GM12864 (cell line): ENCODE measurements around the gene PLA2G4C.

Source experiments
- DNase-seq: peaks from one replicate; pipeline ENCODE4 v3.0.0-alpha.2; 2011; ENCODE audit warnings: low read depth
- H3K4me3 ChIP-seq: 2 replicates; pipeline ENCODE4 v1.5.1; 2011; ENCODE audit warnings: mild to moderate bottlenecking, low read depth, low read length, control low read depth
- TF ChIP-seq, protein P1 (sequence below): IDR thresholded peaks from 2 replicates; pipeline ENCODE4 v1.5.1; 2011; ENCODE audit warnings: low read depth, mild to moderate bottlenecking, moderate library complexity, low read length, control low read depth, inconsistent platforms; ENCODE audit errors: missing control alignments

The PLA2G4C gene

DNA sequence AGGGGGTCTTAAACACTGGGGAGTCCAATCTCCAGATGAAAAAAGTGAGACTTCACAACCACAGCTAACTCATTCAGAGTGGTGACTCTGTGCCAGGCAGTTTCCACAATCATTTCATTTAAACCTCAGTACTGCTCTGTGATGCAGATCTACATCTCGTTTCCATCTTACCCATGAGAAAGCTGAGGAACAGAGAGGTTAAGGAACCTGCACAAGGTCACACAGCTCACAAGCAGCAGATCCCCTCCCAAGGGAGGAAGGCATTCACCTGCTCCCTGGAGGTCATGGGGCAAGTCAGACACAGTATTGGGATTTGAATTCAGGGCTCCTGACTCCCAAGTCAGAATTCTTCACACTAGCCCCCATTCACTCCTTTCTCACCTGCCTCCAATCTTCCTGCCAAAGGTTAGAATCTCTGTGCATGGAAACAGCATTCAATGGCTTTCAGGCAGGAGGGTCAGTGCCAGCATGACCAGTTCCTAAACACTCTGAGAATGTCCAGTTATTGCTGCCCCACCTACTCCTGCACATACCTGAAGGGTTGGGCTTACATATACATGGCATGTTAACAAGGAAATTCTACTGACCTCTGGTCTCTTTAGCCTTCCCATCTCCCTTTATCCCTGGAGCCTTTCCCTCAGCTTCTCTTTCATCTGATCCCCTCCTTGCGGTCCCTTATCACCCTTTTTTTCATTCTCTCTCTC, 68.6 kb downstream of the PLA2G4C start:
- no peak for DNase-seq
- no peak overlapping the region for H3K4me3 ChIP-seq
- TF ChIP-seq, protein P1, sequence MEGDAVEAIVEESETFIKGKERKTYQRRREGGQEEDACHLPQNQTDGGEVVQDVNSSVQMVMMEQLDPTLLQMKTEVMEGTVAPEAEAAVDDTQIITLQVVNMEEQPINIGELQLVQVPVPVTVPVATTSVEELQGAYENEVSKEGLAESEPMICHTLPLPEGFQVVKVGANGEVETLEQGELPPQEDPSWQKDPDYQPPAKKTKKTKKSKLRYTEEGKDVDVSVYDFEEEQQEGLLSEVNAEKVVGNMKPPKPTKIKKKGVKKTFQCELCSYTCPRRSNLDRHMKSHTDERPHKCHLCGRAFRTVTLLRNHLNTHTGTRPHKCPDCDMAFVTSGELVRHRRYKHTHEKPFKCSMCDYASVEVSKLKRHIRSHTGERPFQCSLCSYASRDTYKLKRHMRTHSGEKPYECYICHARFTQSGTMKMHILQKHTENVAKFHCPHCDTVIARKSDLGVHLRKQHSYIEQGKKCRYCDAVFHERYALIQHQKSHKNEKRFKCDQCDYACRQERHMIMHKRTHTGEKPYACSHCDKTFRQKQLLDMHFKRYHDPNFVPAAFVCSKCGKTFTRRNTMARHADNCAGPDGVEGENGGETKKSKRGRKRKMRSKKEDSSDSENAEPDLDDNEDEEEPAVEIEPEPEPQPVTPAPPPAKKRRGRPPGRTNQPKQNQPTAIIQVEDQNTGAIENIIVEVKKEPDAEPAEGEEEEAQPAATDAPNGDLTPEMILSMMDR, result no peak

DNA sequence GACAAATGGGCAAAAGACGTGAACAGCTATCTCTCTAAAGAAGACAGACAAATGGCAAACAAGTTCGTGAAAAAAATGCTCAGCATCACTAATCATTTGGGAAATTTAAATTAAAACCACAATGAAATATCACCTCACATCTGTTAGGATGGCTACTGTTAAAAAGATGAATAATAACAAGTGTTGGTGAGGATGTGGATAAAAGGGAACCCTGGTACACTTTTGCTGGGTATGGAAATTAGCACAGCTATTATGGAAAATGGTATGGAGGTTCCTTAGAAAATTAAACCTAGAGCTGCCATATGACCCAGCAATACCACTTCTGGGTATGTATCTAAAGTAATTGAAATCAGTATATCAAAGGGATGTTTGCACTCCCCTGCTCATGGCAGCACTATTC, 73.9 kb downstream of the PLA2G4C start:
- TF ChIP-seq, protein P1, result no peak
- DNase-seq, result no peak
- no peak overlapping the region for H3K4me3 ChIP-seq

DNA sequence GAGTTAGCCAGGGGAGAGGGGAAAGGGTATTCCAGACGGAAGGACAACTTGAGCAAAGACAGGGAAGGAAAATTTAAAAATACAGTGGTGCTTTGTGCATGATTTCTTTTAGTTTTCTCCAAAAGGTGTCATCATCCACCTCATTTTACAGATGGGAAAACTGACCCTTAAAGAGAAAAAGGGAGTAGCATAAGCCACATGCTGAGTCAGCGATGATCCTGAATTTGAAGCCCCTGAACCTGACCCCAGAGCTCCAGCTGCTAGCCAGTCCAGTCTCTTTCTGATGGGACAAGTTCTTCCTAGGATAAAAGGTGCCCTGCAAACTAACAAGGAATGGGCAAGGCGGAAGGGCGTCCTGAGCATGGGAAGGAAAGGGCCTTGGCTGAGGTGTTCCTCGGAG, 77.0 kb downstream of the PLA2G4C start:
- H3K4me3 ChIP-seq, result no peak overlapping the region
- TF ChIP-seq, protein P1, result no peak
- no peak for DNase-seq

DNA sequence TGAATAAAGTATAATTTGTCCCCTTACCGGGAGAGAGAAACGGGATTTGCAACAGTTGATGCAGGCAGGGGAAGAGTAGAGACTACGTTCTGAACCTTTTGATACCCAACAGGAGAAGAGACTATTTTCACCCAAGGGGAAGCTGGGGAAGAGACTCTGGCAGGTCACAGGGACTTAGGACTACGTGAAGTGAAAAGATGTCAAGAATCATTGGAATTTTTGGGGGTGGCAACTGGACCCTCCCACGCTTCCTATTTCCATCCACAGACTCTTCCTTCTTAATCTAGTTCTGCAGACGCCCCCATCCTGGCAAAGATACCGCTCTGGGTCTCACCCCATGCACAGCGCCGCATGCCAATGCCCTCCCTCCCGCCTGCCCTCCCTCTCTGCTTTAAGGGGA, 80.5 kb downstream of the PLA2G4C start:
- no peak for DNase-seq
- TF ChIP-seq, protein P1, result no peak
- H3K4me3 ChIP-seq, result no peak overlapping the region

DNA sequence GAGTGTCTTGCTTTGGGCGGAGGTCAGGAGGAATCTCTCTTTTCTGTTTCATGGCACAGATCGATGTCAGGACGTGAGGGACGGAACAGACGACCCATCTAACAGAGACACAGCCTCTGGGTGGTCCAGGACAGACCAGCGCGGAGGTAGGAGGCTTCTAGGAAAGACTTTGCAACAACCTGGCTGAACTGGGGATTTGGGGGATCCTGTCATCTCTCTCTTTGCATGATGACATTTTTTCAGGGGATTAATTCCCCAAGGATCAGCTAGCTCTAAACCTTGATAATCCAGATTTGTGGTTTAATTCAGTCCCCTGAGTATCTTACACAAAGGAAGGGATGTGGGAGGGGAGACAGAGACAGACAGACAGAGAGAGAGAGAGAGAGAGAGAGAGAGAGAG, 81.2 kb downstream of the PLA2G4C start:
- TF ChIP-seq, protein P1, result no peak
- no peak for DNase-seq
- H3K4me3 ChIP-seq, result no peak overlapping the region

DNA sequence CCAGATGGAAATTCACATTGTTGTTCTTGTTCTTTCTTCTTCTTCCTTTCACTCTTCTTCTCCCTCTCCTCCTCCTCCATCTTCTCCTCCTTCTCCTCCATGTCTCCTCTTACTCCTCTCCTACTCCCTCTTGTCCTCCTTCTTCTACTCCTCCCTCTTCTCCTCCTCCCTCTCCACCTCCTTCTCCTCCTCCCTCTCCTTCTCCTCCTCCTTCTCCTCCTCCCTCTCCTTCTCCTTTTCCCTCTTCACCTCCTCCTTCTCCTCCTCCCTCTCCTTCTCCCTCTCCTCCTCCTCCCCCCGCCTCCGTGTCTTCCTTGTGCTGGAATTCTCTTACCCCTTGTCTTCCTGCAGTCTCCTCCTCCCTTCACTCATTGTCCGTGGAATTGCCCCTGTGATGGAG, 85.1 kb downstream of the PLA2G4C start:
- TF ChIP-seq, protein P1, result no peak
- H3K4me3 ChIP-seq, result no peak overlapping the region
- DNase-seq, result no peak

DNA sequence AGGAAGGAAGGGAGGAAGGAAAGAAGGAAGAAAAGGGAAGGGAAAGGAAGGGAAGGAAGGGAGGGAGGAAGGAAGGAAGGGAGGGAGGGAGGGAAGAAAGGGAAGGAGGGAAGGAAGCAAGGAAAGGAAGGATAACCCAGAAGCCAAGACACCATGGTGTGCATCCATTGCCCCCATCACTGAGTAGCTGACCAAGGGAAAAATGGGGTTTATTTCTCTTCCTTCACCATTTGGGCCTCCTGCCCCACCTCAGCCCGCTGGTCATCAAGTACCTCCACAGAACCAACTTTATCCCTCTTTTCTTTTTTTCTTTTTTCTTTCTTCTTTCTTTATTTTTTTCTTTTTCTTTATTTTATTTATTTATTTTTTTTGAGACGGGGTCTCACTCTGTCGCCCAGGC, 87.1 kb downstream of the PLA2G4C start:
- TF ChIP-seq, protein P1, result no peak
- DNase-seq, result no peak
- no peak overlapping the region for H3K4me3 ChIP-seq
